COLO829 (cell line): ENCODE results near the gene CDC42.
"Not testable (repeated sequence)": the region's sequence is repeated elsewhere in the genome, so short reads cannot be mapped to it uniquely, and the experiment has no call there.

Experiments used
- DNase-seq: peaks from one replicate; pipeline ENCODE4 v3.0.0; 2012; ENCODE audit warnings: low spot score

CDC42 gene

GRCh38 chr1:22052115-22053016 lies at the start of gene CDC42:
TSS of gene CDC42 (plus strand) at chr1:22052709. CDS start at chr1:22078479, 25,770 bp downstream.
- DNase-seq, result peak; percentile 88

- not testable (repeated sequence) for DNase-seq
Observed at GRCh38 chr1:22002875-22003274, 49.6 kb upstream of the CDC42 start.

- not testable (repeated sequence) for DNase-seq
Observed at GRCh38 chr1:22003959-22004358, 48.5 kb upstream of the CDC42 start.

GRCh38 chr1:22005261-22006149 lies 47.0 kb upstream of the CDC42 start:
- not testable (repeated sequence) for DNase-seq

GRCh38 chr1:22006736-22007135 lies 45.8 kb upstream of the CDC42 start:
- DNase-seq, result not testable (repeated sequence)

GRCh38 chr1:22007262-22007661 lies 45.2 kb upstream of the CDC42 start:
- not testable (repeated sequence) for DNase-seq

GRCh38 chr1:22009566-22009965 lies 42.9 kb upstream of the CDC42 start:
- not testable (repeated sequence) for DNase-seq

- not testable (repeated sequence) for DNase-seq
Observed at GRCh38 chr1:22012752-22013151, 39.8 kb upstream of the CDC42 start.

- DNase-seq, result not testable (repeated sequence)
Observed at GRCh38 chr1:22014575-22015206, 37.8 kb upstream of the CDC42 start.

GRCh38 chr1:22018583-22019559 lies 33.6 kb upstream of the CDC42 start:
- DNase-seq, result peak; percentile 88

- no peak for DNase-seq
Observed at GRCh38 chr1:22021061-22021460, 31.4 kb upstream of the CDC42 start.

GRCh38 chr1:22024485-22025367 lies 27.8 kb upstream of the CDC42 start:
- peak; percentile 47 for DNase-seq

- peak; percentile 92 for DNase-seq
Observed at GRCh38 chr1:22025368-22026155, 26.9 kb upstream of the CDC42 start.

GRCh38 chr1:22026924-22027289 lies 25.6 kb upstream of the CDC42 start:
- DNase-seq, result no peak

- DNase-seq, result no peak
Observed at GRCh38 chr1:22030057-22030456, 22.5 kb upstream of the CDC42 start.

- no peak for DNase-seq
Observed at GRCh38 chr1:22030473-22030872, 22.0 kb upstream of the CDC42 start.

GRCh38 chr1:22031214-22031962 lies 21.1 kb upstream of the CDC42 start:
- no peak for DNase-seq

GRCh38 chr1:22034834-22035233 lies 17.7 kb upstream of the CDC42 start:
- DNase-seq, result not testable (repeated sequence)
